Mesothelial cell of epicardium (in vitro differentiated cells): ENCODE results near the gene MLST8. TPM values are rescaled to one million over a fixed set of nuclear protein-coding genes. Genes with fewer than 3 reads are reported as not detected.

Experiments
- DNase-seq, 2 experiments: peaks; one replicate each; pipeline ENCODE4 v3.0.0; 2021; ENCODE audit warnings: low spot score in 2 of 2; ENCODE audit not compliant: unreplicated experiment in 2 of 2
- H3K27ac Mint-ChIP-seq: 2 replicates; pipeline ENCODE4 v1.8.0; 2021; ENCODE audit warnings: mixed read lengths
- H3K27me3 Mint-ChIP-seq: 2 replicates; pipeline ENCODE4 v1.8.0; 2021; ENCODE audit warnings: low read depth, mixed read lengths
- H3K36me3 Mint-ChIP-seq: 2 replicates; pipeline ENCODE4 v1.8.0; 2021; ENCODE audit warnings: mixed read lengths
- H3K4me1 Mint-ChIP-seq: 2 replicates; pipeline ENCODE4 v1.8.0; 2021; ENCODE audit warnings: mixed read lengths
- H3K4me3 Mint-ChIP-seq: 2 replicates; pipeline ENCODE4 v1.8.0; 2021; ENCODE audit warnings: mild to moderate bottlenecking, moderate library complexity, mixed read lengths
- H3K9me3 Mint-ChIP-seq: 2 replicates; pipeline ENCODE4 v1.8.0; 2021; ENCODE audit warnings: mixed read lengths
- CTCF ChIP-seq: fragments of 200-600 bp; sonication (generic); IDR thresholded peaks from one replicate; pipeline ENCODE4 v1.5.0; 2021; ENCODE audit warnings: antibody characterized with exemption; ENCODE audit not compliant: unreplicated experiment
- total RNA-seq: library from RNA; stranded (reverse); gene quantifications from 3 replicates; pipeline ENCODE4 v1.2.1, GENCODE V29; 2021

The MLST8 gene
- total RNA-seq, 1 donor from 2014 or later: 45.9 TPM

GRCh38 chr16:2204416-2205103, 694 bp upstream of the MLST8 start:
- DNase-seq: no peak
- Mint-ChIP-seq H3K27me3 (peaks cover 15% of the 10 kb centered on the region), H3K4me3 (peak overlapping the region; percentile 79), H3K36me3 (peaks cover 6% of the 10 kb centered on the region), H3K9me3 (no peaks in the 10 kb centered on the region), H3K27ac (peak overlapping the region; percentile 73), H3K4me1 (peaks cover 9% of the 10 kb centered on the region)
- TF ChIP-seq CTCF: no peak

GRCh38 chr16:2205967-2206313, 686 bp downstream of the MLST8 start:
- peaks cover 6% of the 10 kb centered on the region for H3K36me3 Mint-ChIP-seq
- no peak for DNase-seq
- H3K27me3 Mint-ChIP-seq: peaks cover 2% of the 10 kb centered on the region
- peaks cover 9% of the 10 kb centered on the region for H3K4me1 Mint-ChIP-seq
- peak overlapping the region; percentile 79 for H3K4me3 Mint-ChIP-seq
- no peak overlapping the region for H3K27ac Mint-ChIP-seq
- TF ChIP-seq CTCF: peak; percentile 1
- H3K9me3 Mint-ChIP-seq: no peaks in the 10 kb centered on the region

- no peak for TF ChIP-seq CTCF
- no peak for DNase-seq
- Mint-ChIP-seq H3K9me3 (no peaks in the 10 kb centered on the region), H3K27ac (peak overlapping the region; percentile 30), H3K27me3 (peaks cover 2% of the 10 kb centered on the region), H3K36me3 (peaks cover 6% of the 10 kb centered on the region), H3K4me1 (peaks cover 9% of the 10 kb centered on the region), H3K4me3 (peak overlapping the region; percentile 79)
These were observed 1.1 kb downstream of the MLST8 start for GRCh38 chr16:2206420-2206779.

GRCh38 chr16:2206780-2207433, 1.7 kb downstream of the MLST8 start:
- Mint-ChIP-seq H3K36me3 (peaks cover 6% of the 10 kb centered on the region), H3K4me1 (peaks cover 9% of the 10 kb centered on the region), H3K27ac (no peak overlapping the region), H3K27me3 (no peaks in the 10 kb centered on the region), H3K9me3 (no peaks in the 10 kb centered on the region), H3K4me3 (peak overlapping the region; percentile 79)
- no peak for DNase-seq
- TF ChIP-seq CTCF: no peak

GRCh38 chr16:2207872-2208271, 2.6 kb downstream of the MLST8 start:
- Mint-ChIP-seq H3K27me3 (no peaks in the 10 kb centered on the region), H3K9me3 (no peaks in the 10 kb centered on the region), H3K4me3 (peak overlapping the region; percentile 79), H3K36me3 (peaks cover 6% of the 10 kb centered on the region), H3K27ac (no peak overlapping the region), H3K4me1 (peaks cover 16% of the 10 kb centered on the region)
- no peak for TF ChIP-seq CTCF
- no peak for DNase-seq
